Renal cortex interstitium (tissue), 11 donors: ENCODE data around the gene MYO5A. TPM values are rescaled to one million over a fixed set of nuclear protein-coding genes. Genes with fewer than 3 reads are reported as not detected.
"Not testable (repeated sequence)": the region's sequence is repeated elsewhere in the genome, so short reads cannot be mapped to it uniquely, and the experiment has no call there.

Source experiments
- DNase-seq, 11 donors: peaks; one replicate each; pipeline ENCODE4 v3.0.0-alpha.2; 2013; ENCODE audit warnings: low read depth in 9 of 11, low spot score in 4 of 11; ENCODE audit errors: extremely low read depth in 1 of 11
- polyA plus RNA-seq, 3 donors: library from polyadenylated mRNA; unstranded; fragments of 120-200 nt; gene quantifications; one replicate each; pipeline ENCODE4 v1.2.1, GENCODE V29; 2013; ENCODE audit not compliant: insufficient read length in 3 of 3

The MYO5A gene
- polyA plus RNA-seq, 3 donors: 7.4 to 9.7 (median 9.6) TPM

GRCh38 chr15:52288051-52288942 lies 240.4 kb downstream of the MYO5A start:
- peak in 5 of 11 donors; percentile 39 to 74 (median 56) for DNase-seq

DNA sequence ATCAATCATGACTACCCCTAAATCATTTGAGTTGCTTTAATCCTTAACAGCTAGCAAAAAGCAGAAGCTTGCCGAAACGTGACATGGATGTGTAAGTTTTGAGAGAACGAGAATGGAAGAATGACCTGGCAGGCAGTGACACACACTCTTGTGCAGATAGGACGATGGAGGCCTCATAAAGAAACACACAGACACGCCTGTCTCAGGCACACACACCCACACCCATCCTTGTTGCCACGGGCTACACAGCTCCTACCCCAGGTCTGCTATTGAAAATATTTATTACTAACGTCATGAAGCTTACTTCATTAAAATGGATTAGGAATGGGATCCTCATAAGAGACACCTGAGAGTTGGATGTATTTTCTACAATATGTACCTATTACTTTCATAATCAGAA lies 241.6 kb downstream of the MYO5A start:
- DNase-seq: no peak

- DNase-seq: not testable (repeated sequence)
Measured at GRCh38 chr15:52285941-52286340, 242.7 kb downstream of the MYO5A start.

- DNase-seq: no peak
Measured at GRCh38 chr15:52284164-52284563, 244.5 kb downstream of the MYO5A start.

GRCh38 chr15:52283281-52283680 lies 245.4 kb downstream of the MYO5A start:
- no peak for DNase-seq

GRCh38 chr15:52282418-52282817 lies 246.3 kb downstream of the MYO5A start:
- DNase-seq: no peak

DNA sequence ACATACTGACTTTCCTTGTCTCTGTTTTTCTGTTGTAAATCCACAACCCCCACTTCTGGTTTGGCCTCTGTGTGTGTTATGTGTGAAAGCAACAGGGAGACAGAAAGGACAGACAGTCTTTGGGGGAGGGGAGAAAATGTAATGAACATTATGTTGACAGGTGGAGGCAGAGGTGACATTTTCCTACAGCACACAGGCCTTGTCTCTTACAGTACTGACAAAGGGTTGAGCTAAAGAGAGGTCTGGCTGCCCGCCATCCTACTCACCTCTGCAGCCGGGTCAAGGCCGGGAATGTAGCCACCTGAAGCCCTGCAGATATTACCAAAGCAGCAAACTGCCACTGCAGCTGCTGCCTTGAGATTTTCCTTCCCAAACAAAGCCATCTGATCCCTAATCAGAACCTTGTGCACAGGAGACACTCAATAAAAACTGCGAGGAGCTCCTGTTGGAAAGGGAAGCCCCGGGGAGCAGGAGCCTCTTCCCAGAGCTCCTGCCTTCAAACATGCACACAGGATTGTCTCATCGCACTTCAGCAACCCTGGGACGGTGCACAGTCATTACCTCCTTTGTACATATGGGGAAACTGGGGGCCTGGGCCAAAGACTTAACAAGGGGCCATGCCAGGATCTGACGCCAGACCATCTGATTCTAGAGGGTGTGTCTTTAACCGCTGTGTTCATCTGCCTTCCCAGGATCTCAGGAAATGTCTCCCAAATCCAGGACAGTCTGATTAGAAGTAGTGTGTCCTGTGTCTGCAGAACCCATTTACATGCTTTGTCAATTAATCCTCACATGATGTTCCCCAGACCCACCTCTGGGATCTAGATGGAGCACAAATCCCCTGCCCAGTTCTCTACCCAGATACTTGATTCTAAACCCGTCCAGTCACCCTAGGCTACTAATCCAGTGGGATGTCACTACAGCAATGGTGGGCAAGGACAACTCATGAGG lies 247.3 kb downstream of the MYO5A start:
- no peak for DNase-seq

DNA sequence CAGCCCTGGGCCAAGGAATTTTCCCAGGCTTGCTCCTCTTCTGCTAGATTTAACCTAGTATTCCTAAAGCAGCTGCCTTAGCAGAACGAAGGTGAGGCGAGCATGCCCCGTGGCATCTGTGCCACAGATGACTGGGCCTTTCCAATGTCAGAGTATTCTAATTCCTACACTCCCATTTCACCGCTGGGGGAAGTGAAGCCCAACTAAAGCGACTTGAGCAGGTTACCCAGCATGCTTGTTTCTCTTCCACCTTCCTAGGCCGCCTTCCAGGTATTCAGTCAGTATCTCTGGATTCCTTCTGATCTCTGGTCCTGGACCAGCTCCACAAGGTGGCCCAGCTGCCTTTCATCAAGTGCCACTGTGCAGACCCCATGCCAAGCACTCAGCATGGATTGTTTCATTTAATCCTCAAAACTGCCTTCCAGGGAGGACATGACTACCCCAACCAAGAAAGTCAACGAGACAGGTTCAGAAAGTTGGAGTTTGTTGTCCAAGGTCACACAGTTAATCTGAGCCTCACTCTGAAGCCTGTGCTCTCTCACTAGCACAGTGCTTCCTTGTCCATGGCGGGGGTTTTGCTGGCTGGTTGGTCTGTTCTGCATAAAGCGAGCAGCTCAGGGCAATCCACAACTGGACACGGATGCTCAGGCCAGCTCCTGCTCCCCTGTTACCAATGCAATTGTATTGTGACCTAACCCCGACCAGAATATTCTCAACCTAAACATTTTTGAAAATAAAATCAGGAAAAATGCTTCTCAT lies 248.2 kb downstream of the MYO5A start:
- no peak for DNase-seq

DNA sequence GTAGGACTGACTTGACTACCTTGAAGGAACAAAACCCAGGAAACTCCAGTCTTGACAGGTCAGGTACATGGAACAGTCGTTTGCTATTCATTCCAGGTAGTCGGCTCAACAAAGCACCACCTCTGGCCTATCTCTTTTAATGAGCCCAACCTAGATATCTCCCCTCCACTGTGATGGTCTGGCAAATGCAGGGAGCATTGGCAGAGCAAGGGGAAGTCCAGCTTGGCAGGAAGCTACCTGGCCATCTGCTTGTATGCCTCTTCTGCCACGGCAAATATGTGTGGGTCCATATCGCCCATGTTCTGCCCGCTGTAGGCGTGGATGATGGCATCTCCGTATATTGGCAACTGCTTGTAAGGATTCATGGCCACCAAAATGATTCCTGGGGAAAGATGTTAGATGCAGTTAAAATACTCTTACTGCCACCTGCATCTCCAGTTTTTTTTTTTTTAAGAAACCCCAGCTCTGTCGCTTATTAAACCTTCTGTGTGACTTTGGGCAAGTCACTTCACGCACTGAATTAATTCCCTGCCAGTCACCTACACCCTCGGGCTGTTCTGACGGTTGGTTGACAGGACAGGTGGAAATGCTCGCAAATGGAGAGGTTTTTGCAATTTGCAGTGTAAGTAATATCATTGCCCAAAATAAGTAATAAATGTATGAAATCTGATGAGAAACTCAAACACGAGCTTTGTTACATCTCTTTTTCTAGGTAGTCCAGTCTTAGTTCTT lies 249.9 kb downstream of the MYO5A start:
- DNase-seq: no peak

- no peak for DNase-seq
Measured at GRCh38 chr15:52278135-52278534, 250.5 kb downstream of the MYO5A start.

DNA sequence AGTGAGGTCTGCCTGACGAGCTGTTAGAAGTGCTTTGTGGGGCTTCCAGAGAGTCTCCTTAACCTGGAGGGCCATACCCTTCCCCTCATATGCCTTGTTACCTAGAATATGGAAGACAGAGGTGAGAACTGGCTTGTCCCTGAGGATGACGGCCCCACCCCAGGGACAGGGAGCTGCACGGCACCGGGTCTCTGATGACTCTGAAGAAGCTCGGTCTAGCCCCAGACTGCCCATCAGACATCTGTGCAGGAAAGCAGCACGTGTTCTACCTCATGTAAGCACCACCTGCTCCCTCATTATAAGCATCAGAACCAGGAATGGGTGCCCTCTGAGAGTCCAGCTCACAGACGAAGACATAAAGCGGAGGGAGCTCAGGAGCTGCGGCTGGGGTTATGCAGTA lies 251.1 kb downstream of the MYO5A start:
- DNase-seq: no peak

GRCh38 chr15:52276256-52276770 lies 252.4 kb downstream of the MYO5A start:
- DNase-seq: no peak

- DNase-seq: no peak
Measured at GRCh38 chr15:52263563-52264282, 265.0 kb downstream of the MYO5A start.

DNA sequence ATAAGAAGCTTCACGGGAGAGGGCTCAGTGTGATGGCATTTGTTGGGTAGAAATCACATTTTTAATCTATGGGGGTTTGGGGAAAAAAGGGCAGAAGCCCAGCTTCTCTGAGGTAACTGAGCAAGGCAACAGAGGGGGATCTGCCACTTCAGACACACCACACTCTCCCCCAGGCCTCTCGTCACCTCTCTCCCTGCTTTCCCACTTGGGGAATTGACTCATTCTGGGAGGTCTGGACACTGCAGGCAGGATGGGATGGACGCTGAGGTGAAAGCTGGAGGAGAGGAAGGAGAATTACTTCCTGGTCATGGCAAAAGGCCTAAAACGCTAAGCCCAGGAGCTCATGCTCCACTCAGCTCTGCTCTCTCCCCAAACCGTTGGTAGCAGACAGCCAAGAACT lies 266.3 kb downstream of the MYO5A start:
- DNase-seq: no peak

DNA sequence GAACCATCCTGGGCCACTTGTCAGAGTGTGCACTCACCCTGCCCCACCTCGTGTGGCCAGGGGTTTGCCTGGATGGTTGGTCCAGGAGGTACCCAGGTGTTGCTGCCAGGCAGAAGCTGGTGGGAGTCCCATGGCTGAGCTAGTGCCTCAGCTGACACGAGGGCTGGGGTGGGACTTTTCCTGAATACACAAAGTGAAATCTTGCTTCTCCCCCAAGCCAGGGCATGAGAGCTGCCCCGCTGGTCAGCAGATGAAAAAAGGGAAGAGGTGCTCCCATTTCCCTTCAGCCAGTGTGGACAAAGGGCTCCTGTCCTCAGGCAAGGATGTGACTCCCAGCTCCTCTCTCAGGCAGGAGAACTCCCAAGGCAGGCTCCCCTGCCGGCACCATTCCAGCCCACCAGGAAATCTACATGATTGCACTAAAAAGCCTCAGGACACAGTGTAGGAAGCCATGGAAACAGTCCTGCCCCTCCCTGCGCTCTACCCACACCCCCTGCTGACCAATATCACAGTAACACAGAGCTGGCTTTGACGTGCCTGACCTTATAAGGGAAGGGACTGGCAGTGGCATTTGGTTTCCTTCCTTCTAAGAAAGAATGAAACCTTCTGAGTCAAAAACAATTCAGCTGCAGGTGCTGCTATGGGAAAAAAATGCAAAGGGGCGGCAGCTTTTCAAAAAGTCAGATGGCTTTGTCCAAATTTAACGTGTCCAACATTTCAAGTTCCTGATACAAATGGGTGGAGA lies 267.0 kb downstream of the MYO5A start:
- peak in 10 of 11 donors; percentile 25 to 74 (median 47) for DNase-seq

- no peak for DNase-seq
Measured at GRCh38 chr15:52261026-52261425, 267.7 kb downstream of the MYO5A start.

DNA sequence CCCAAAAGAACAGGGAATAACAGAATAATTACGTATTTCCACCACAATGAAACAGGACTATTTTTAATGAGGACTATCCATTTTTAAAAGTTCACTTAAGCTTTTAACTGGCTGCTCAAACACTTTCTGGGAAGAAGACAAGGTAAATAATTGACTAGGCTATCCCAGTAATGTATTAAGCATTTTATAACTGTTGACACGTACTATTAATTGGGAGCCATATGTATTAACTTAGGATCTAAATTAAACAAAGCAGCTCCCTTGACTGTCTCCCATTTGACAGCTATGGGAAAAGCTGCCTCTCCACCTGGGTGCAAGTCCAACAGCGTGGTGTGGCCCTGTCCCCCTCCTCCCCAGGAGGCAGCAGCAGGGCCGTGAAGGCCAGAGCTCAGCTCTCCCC lies 269.2 kb downstream of the MYO5A start:
- no peak for DNase-seq
